GM12873 (cell line): ENCODE data around the gene BEX1.

Experiments used
- TF ChIP-seq, protein P1 (sequence below): IDR thresholded peaks from 2 replicates; pipeline ENCODE4 v1.5.1; 2012; ENCODE audit warnings: low read depth, mild to moderate bottlenecking, moderate library complexity, low read length, control low read depth; ENCODE audit not compliant: insufficient read depth; ENCODE audit errors: missing control alignments

Gene BEX1

DNA sequence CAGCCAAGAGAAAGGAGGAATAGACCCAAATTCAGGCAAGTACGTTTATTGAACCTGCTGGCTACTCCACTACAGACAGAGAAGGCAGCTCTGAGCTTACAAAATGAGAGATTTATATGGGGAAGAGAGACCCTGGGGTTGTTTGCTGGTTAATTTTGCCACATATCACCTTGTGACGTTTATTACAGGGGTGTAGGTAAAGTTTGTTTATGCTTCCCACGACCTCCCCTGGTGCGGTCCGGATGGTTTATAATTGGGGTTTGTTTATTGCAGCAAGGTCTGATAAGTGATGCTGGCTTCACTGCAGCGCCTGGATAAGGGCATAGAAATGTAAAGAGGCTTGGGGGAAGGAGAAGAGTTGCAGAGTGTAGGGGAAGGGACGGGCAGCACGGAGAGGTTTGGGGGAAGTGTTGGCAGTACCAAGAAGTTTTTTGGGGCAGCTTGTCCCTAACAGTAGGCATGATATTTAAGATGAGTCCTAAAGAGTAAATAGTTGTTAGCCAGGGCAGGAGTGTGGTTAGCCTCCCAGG, 12.6 kb downstream of the BEX1 start:
- TF ChIP-seq, protein P1, sequence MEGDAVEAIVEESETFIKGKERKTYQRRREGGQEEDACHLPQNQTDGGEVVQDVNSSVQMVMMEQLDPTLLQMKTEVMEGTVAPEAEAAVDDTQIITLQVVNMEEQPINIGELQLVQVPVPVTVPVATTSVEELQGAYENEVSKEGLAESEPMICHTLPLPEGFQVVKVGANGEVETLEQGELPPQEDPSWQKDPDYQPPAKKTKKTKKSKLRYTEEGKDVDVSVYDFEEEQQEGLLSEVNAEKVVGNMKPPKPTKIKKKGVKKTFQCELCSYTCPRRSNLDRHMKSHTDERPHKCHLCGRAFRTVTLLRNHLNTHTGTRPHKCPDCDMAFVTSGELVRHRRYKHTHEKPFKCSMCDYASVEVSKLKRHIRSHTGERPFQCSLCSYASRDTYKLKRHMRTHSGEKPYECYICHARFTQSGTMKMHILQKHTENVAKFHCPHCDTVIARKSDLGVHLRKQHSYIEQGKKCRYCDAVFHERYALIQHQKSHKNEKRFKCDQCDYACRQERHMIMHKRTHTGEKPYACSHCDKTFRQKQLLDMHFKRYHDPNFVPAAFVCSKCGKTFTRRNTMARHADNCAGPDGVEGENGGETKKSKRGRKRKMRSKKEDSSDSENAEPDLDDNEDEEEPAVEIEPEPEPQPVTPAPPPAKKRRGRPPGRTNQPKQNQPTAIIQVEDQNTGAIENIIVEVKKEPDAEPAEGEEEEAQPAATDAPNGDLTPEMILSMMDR, result no peak

DNA sequence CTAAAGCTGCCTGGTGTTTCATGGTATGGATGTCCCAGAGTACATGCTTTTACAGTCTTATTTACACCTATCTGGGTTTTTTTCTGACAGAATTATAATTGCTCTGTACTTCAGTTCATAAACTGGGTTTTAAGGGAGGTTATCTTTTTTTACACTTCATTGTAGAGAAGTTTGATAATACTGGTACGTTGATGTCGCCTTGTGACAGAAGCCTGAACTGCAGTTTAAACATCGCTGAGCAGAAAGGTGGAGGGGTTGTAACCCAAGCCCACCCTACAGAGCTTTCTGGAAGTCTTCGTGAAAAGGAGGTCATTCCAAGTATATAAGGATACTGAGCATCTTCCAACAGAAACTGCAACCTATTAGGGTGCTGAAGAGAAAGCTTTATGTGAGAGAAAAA, 46.4 kb downstream of the BEX1 start:
- TF ChIP-seq, protein P1, result no peak

DNA sequence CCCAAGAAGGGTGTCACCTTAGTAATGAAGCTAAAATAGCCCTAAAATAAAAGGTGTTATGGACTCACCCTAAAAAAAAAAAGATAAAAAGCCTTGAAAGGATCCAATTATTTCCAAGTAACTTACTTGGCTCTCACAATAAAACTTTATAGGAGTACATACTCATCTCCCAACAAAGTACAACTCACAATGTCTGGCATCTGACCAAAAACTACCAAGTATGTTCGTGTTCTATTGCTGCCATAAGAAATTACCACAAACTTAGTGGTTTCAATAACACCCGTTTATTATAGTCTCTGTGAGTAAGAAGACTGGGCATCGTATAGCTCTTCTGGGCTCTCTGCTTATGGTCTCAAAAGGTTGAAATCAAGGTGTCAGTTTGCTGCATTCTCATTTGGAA, 51.0 kb downstream of the BEX1 start:
- TF ChIP-seq, protein P1, result no peak
